OCI-LY7 (cell line): ENCODE results near the gene PLPPR2.

ENCODE experiments used
- CTCF ChIP-seq: fragments of 200-600 bp; sonication (generic); conservative IDR thresholded peaks from 2 replicates; pipeline ENCODE4 v1.5.1; 2014; ENCODE audit warnings: mild to moderate bottlenecking, antibody characterized with exemption, low read length, moderate library complexity, mixed read lengths
- EZH2phosphoT487 ChIP-seq: fragments of 200-600 bp; sonication (generic); IDR thresholded peaks from 2 replicates; pipeline ENCODE4 v1.6.1; 2018; ENCODE audit warnings: low read depth, borderline replicate concordance, mild to moderate bottlenecking, mixed run types, antibody characterized with exemption, low read length, moderate library complexity, mixed read lengths

- TF ChIP-seq EZH2phosphoT487 (no peak), CTCF (peak; percentile 90)
These were observed 25.7 kb downstream of the PLPPR2 start for GRCh38 chr19:11380653-11381537.
